Large intestine (tissue), 3 donors: ENCODE results near the gene KIT. TPM values are rescaled to one million over a fixed set of nuclear protein-coding genes. Genes with fewer than 3 reads are reported as not detected.
A peak's percentile ranks its signal among the peaks of the same experiment; 100 is the strongest.

Experiments
- DNase-seq, 2 donors: peaks; one replicate each; pipeline versions ENCODE4 v3.0.0 to v3.0.0-alpha.2; 2013
- H3K27ac ChIP-seq: one replicate; pipeline ENCODE4 v1.5.1; 2013; ENCODE audit warnings: low read length
- H3K27me3 ChIP-seq: 2 replicates; pipeline ENCODE4 v1.6.1; 2013; ENCODE audit warnings: low read length; ENCODE audit not compliant: control insufficient read depth, insufficient read depth
- H3K36me3 ChIP-seq: 2 replicates; pipeline ENCODE4 v1.6.1; 2013; ENCODE audit warnings: low read length; ENCODE audit not compliant: control insufficient read depth, insufficient read depth
- H3K4me1 ChIP-seq: one replicate; pipeline ENCODE4 v1.6.1; 2013; ENCODE audit warnings: low read length; ENCODE audit not compliant: control insufficient read depth, insufficient read depth
- H3K4me3 ChIP-seq: one replicate; pipeline ENCODE4 v1.5.1; 2013; ENCODE audit warnings: low read length
- H3K9me3 ChIP-seq: one replicate; pipeline ENCODE4 v1.6.1; 2013; ENCODE audit warnings: mild to moderate bottlenecking, low read depth, low read length, moderate library complexity; ENCODE audit not compliant: control insufficient read depth
- WGBS: methylation state at CpG from one replicate; pipeline ENCODE4 v1.1.5; 2013; ENCODE audit warnings: low lambda C conversion rate; ENCODE audit not compliant: insufficient coverage; 5-methylcytosine and 5-hydroxymethylcytosine counted together
- polyA plus RNA-seq: library from polyadenylated mRNA; unstranded; fragments of 120-200 nt; gene quantifications from one replicate; pipeline ENCODE4 v1.2.1, GENCODE V29; 2013

KIT gene
- polyA plus RNA-seq, 1 donor = 20.3 TPM

GRCh38 chr4:54695788-54696187 lies 38.0 kb downstream of the KIT start:
- no peak overlapping the region for H3K27ac ChIP-seq
- WGBS = no CpG with 5 or more reads among the region's 3 CpGs
- H3K27me3 ChIP-seq = no peaks in the 10 kb centered on the region
- DNase-seq = no peak
- H3K36me3 ChIP-seq = no peaks in the 10 kb centered on the region
- no peak overlapping the region for H3K4me3 ChIP-seq
- H3K4me1 ChIP-seq = no peaks in the 10 kb centered on the region
- H3K9me3 ChIP-seq = no peaks in the 10 kb centered on the region

GRCh38 chr4:54696649-54697048 lies 38.9 kb downstream of the KIT start:
- WGBS = no CpG with 5 or more reads among the region's 5 CpGs
- no peaks in the 10 kb centered on the region for H3K36me3 ChIP-seq
- DNase-seq = no peak

DNA sequence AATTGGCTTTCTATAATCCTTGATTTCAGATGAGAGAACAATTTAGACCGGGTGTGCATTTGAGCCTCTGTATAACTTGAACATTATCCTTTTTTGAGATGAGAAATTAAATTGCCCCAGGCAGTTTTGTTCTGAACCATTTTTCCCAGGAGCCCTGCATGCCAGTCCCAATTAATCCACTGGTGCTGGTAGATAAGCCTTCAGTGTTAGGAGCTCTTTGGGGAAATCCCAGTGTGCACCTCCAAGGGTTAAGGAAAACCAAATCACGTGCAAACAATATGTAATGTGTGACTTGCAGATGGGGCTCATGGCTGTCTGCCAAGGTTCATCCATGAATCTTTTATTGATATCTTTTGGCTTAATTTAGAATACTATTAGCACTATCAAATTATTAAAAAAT lies 43.2 kb downstream of the KIT start:
- Histone ChIP-seq H3K4me3 (no peak overlapping the region), H3K27ac (no peak overlapping the region), H3K27me3 (no peaks in the 10 kb centered on the region), H3K36me3 (no peaks in the 10 kb centered on the region), H3K9me3 (no peaks in the 10 kb centered on the region), H3K4me1 (no peaks in the 10 kb centered on the region)
- no peak for DNase-seq
- WGBS = 20% methylated on average over 1 of the region's 2 CpGs

More at GRCh38 chr4:54696649-54697048, 38.9 kb downstream of the KIT start:
- Histone ChIP-seq H3K4me1 (no peaks in the 10 kb centered on the region), H3K27me3 (no peaks in the 10 kb centered on the region), H3K4me3 (no peak overlapping the region), H3K9me3 (no peaks in the 10 kb centered on the region), H3K27ac (no peak overlapping the region)

DNA sequence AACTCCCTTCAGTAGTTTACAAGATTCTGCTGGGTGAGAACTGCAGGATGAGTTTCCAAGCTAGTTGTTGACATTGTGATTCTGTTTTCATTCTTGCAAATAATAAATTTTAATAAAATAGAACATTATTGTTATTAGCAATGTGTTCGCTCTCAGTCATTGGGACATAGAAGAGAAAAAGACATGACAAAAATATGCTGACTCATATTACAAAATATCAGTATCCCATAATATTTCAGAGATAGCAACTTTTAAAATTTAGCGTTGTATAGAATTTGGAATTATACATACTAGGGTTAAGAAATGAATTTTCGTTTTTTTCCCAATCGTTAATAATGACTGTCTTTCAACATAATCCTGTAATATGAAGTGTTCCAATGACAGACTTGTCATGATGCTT lies 45.4 kb downstream of the KIT start:
- Histone ChIP-seq H3K9me3 (no peaks in the 10 kb centered on the region), H3K36me3 (no peaks in the 10 kb centered on the region), H3K4me1 (no peaks in the 10 kb centered on the region), H3K27ac (no peak overlapping the region), H3K4me3 (no peak overlapping the region), H3K27me3 (no peaks in the 10 kb centered on the region)
- no peak for DNase-seq
- WGBS = 100% methylated on average over 4 of the region's 4 CpGs

GRCh38 chr4:54707406-54707805 lies 49.6 kb downstream of the KIT start:
- Histone ChIP-seq H3K36me3 (no peaks in the 10 kb centered on the region), H3K4me3 (no peak overlapping the region), H3K27ac (no peak overlapping the region), H3K4me1 (no peaks in the 10 kb centered on the region), H3K9me3 (no peaks in the 10 kb centered on the region), H3K27me3 (no peaks in the 10 kb centered on the region)
- no peak for DNase-seq
- WGBS = 90% methylated on average over 2 of the region's 3 CpGs

DNA sequence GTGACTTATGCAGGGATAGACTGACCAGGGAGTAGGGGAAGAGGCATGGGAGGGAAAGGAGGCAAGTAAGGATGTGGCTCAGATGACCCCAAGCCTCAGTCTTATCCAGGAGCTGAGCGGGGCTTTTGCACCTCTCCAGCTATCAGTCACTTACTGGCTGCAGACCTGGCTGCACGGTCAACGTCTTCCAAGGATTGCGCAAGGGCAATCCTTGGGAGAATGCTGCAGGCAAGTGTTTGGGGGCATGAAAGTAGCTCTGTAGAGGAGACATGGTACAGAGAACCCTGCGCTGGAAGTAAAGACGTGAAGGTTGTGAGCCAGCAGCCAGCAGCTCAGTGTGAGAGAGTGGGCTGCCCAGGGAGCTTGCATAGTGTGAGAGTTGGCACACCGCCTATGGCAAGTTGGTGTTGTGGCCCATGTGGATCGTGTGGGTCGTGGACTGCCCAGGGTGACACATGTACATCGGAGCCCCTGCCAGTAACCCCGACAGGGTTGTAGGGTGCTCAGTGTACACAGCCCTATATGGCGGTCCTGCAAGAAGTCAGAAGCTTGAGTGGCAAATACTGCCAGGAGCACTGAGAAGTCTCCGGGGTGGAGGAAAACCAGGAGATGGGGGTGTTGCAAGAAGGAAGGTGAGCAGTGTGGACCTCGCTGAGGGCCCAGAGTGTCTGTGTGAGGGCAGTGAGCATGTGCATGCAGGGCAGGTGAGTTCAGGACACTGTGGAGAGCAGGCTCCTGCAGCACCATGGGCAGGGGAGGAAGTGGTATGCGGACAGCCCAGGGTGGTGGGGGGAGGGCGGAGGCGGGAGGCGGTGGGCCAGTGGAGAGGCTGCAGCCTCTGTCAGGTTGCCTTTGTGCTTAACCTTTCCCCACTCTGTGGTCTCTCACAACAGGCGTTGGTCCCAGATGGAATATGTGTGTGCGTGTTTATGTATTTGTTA lies 50.9 kb downstream of the KIT start:
- H3K9me3 ChIP-seq = no peaks in the 10 kb centered on the region
- no peaks in the 10 kb centered on the region for H3K36me3 ChIP-seq
- H3K4me1 ChIP-seq = no peaks in the 10 kb centered on the region
- H3K4me3 ChIP-seq = no peak overlapping the region
- WGBS = no CpG with 5 or more reads among the region's 20 CpGs
- no peaks in the 10 kb centered on the region for H3K27me3 ChIP-seq
- H3K27ac ChIP-seq = no peak overlapping the region
- no peak for DNase-seq

- Histone ChIP-seq H3K4me3 (no peak overlapping the region), H3K4me1 (no peaks in the 10 kb centered on the region), H3K9me3 (no peaks in the 10 kb centered on the region), H3K27me3 (no peaks in the 10 kb centered on the region), H3K27ac (no peak overlapping the region), H3K36me3 (no peaks in the 10 kb centered on the region)
- DNase-seq = peak in 1 of 2 donors; percentile 20
- WGBS = 94% methylated on average over 3 of the region's 8 CpGs
Measured at GRCh38 chr4:54709400-54709799, 51.6 kb downstream of the KIT start.

DNA sequence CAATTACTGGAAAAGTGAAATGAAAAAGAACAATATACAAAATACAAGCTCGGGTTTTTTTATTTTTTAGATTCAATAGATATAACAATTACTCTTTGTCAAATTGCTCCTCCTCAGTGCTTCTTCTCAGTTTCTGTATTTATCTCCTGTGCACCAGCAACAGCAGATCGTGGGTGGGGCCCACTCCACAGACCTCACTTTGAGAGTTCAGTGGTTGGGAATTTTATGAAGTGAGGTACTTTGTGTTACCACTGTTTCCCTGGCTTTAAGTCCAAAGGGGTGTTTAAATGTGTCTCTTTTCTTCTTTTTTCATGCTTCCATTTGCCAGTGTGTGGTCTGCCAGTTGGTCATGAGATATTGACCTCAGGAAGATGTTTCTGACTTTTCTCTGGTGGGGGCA lies 54.4 kb downstream of the KIT start:
- DNase-seq = no peak
- Histone ChIP-seq H3K27me3 (no peaks in the 10 kb centered on the region), H3K27ac (no peak overlapping the region), H3K36me3 (no peaks in the 10 kb centered on the region), H3K9me3 (no peaks in the 10 kb centered on the region), H3K4me1 (no peaks in the 10 kb centered on the region), H3K4me3 (no peak overlapping the region)
- WGBS = 100% methylated on average over 1 of the region's 2 CpGs

DNA sequence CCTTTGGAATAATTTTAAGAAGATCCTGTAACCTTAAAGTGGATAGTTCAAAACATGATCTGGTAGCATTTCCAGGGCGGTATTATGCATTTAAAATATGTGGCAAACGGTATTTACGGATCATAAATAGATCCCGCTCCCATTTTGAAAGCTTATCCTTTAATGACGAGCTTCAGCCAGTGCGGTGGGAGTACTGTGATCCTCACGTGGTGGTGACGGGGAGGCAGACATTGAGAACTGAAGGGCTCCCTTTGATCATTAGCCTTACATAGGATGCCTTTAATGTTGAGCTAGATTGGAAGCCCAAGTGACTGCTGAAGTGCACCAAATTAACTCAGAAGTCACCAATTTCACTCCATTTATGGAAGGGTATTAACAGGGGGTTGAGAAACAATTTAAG lies 56.9 kb downstream of the KIT start:
- H3K9me3 ChIP-seq = no peaks in the 10 kb centered on the region
- H3K4me1 ChIP-seq = no peaks in the 10 kb centered on the region
- H3K4me3 ChIP-seq = no peak overlapping the region
- WGBS = 75% methylated on average over 4 of the region's 8 CpGs
- no peak for DNase-seq
- H3K36me3 ChIP-seq = no peaks in the 10 kb centered on the region
- H3K27ac ChIP-seq = no peak overlapping the region
- no peaks in the 10 kb centered on the region for H3K27me3 ChIP-seq

DNA sequence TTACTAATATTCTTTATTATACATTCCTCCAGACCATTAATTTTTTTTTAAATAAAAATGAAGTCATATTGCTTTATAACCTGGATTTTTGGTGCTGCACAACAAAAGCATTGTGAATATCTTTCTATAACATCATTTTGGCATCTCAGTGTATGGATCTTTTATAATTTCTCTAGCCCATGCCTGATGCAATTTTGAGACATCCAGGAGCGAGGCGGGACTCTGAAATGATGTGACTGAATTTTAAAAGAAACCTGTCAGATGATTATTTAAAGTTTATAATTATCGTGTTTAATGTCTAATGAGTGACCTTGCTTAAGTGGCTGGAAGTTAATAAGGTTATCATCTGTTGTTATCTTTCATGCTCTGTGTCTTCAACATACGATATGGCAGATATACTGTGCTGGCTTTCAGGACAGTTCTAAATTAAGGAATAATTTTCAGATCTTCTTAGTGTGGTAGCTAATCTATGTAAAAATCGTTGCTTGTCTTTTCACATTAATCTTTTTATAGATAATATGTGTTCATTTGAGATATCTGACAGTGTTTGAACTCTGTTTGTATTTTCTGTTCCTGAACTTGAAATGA lies 58.8 kb downstream of the KIT start:
- no CpG with 5 or more reads among the region's 5 CpGs for WGBS
- no peak for DNase-seq
- Histone ChIP-seq H3K27me3 (no peaks in the 10 kb centered on the region), H3K36me3 (no peaks in the 10 kb centered on the region), H3K9me3 (no peaks in the 10 kb centered on the region), H3K4me1 (no peaks in the 10 kb centered on the region), H3K27ac (no peak overlapping the region), H3K4me3 (no peak overlapping the region)
